Endothelial cell of hepatic sinusoid (primary cell): ENCODE measurements around the gene MGRN1.

Experiments
- in situ Hi-C: cut with HindIII; loops from 2 replicates; pipeline ENCODE4 v1.10.0; 2017; ENCODE audit warnings: low sequenced_read_pairs

The MGRN1 gene

DNA sequence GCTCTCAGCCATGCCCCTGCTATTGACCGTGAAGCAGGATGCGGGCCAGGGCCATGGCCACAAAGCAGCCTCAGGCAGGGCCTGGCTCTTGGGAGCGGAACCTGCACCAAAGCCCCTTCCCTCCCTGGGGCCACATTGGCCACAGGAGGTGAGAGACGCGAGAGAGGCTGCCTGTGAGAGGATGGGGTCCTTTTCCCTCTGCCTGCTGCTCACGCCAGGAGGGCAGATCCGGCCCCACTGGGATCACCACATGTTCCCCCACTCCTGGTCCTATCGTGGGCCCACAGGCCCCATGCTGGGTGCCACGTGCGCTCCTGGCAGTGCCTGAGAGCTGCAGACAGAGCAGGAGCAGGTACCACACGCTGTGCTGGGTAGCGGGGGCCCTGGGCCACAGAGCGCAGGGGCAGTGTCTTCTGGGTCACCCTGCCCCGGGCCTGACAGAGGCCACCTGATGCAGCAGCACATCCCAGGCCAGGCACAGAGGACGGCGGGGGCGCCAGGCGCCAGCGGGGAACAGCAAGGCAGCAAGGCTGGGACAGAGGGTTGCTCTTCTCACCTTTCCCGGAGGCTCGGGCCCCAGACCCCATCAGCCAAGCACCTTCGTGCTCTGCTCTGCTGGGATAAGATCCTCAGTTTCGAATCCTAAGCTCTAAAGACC lies 59.6 kb downstream of the MGRN1 start:
- in situ Hi-C loops, result loop anchor here (5.0 kb wide), 1 partner anchor 42 kb away; no protein-coding TSS in a partner anchor

DNA sequence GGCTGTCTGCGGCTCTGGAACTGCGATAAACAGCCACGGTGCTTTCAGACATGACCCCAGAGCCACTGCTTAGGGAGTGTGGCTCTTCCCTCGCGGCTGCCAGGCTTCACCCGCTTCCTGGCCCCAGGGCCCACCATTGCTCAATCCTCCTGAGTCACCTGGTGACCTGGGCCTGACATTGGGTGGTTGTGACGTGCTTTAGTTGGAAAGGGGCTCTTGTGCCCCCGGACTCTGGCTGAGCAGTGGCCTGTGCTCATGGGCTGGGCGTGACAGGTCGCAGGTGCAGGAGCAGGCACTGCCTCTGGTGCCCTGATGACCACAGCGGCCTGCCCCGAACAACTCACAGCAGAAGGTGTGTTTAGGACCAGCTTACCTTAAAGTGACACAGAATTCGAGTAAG lies 60.1 kb downstream of the MGRN1 start:
- in situ Hi-C loops, result loop anchor here (5.0 kb wide), 1 partner anchor 42 kb away; no protein-coding TSS in a partner anchor

DNA sequence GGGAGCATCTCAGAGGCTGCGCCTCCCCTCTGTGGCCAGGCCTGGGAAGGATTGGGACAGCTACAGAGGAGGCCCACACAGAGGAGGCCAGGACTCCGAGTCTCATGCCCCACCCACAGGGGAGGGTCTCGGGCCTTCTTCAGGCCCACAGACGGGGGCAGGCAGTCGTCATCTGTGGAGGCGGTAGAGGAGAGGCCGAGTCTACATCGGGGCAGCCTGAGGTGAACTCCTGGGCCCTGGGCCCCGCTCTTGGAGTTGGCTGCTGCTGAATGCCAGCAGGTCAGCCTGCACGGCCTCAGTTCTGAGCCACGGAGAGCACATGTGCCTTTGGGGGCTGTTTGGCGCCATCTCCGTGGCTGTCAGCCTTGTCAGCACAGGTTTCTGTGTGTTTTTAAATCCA lies 60.7 kb downstream of the MGRN1 start:
- in situ Hi-C loops, result no loop called here

- in situ Hi-C loops, result no loop called here
These were observed 61.3 kb downstream of the MGRN1 start for GRCh38 chr16:4685776-4686496.

DNA sequence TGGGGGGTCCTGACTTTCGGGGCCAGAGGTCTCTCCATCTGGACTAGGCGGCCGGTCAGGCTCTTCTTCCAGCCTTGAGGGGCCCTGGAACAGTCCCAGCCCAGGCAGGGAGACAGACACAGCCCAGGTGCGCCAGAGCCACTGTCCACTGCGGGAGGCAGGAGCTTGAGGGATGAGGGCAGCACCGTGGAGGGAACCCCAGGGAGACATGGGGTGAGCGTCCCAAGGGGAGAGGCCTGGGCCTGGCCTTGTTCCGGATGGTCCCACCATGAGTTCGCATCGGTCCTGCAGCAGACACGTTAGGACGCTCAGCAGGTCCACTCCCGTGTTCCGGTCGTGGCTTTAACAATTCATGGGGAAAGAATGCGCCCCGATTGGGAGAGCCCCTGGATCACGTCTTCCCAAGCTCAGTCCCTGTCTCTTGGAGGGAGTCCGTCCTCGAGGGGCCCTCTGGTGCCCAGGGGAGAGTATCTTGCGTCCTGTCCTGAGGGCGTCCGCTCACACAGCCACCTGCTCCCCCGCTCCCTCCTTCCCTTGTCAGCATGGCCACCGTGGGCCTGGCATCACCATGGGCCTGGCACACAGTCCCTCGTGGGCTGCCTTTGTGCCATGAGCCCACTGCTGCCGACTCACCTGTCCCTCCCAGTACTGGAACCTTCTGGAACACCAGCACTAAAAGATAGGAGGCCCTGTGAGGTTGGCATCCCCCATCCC lies 62.0 kb downstream of the MGRN1 start:
- in situ Hi-C loops, result no loop called here

GRCh38 chr16:4687416-4687815 lies 62.8 kb downstream of the MGRN1 start:
- in situ Hi-C loops, result no loop called here

DNA sequence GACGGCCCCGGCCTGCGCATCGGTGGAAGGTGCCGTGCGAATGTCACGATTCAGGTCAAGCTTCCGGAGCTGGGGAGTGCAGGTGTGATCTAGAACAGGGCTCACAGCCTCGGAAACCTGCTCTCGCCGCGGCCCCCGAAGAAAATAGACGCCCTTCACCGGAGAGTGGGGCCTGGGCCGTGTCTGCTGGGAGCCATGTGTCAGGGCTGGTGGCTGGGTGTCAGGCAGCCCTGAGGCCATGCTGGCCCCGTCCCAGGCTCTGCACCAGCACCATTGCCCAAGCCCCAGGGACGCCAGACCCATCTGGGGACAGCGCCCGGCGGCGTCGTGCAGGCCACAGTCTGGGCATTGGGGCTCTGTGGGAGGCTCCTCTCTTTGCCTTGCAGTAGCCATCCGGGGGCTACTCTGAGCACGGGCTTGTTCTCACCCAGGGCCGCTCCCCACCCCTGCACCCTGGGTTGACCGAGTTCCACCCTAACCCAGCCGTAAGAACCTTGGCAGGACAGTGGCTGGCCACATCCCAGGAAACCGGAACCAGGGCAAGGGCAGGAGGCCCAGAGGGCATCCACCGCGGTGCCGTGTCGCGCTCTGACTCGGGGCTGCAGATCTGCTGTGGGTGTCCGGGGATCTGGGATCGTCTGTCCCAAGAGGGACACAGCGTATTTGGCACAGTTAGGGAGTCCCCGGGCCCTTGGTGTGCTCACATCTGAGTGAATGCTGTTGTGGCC lies 63.5 kb downstream of the MGRN1 start:
- in situ Hi-C loops, result no loop called here

DNA sequence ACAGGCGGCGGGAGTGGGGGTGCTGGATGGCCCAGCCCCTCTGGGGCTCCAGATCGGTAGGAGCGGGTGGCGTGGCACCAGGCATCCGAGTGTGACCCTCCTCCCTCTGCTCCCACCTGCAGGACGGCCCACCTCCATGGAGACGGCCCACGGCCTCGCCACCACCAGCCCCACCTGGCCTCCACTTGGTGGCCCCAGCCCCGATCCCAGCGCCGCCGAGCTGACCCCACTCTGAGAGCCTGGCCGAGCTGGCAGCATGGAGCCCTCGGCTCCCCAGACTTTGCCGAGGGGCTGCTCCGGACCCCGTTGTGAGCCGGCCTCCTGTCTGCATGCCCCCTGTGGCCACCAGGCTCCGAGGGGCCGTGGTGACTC lies 64.0 kb downstream of the MGRN1 start:
- in situ Hi-C loops, result no loop called here

DNA sequence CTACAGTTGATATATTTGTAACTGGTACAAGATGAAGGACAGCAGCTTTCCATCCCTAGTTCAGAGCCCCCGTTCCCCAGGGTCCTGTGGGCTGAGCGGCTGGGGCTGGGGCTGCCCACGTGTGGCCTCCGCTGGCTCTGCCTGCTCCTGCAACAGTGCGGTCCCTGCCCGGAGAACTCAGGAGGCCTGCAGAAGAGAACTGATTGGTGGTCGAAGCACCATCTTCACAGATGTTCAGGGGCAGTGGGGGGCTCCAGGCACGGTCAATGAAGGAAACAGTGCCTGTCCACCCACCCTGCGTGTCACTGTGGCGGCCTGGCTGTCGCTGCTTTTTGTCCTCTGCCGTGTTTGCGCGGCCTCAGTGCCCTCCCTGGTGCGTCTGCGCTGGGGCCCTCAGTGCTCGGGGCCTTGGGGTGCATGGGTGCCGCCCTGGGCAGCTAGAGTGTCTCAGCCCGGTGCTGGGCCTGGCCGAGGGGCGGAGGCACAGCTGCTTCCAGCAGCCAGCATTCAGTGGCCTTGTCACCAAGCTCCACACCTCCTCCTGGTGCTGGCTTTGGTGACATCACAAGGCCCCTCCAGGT lies 64.6 kb downstream of the MGRN1 start:
- in situ Hi-C loops, result no loop called here

GRCh38 chr16:4689864-4690704 lies 65.5 kb downstream of the MGRN1 start:
- in situ Hi-C loops, result no loop called here

GRCh38 chr16:4690946-4691665 lies 66.5 kb downstream of the MGRN1 start:
- in situ Hi-C loops, result no loop called here

DNA sequence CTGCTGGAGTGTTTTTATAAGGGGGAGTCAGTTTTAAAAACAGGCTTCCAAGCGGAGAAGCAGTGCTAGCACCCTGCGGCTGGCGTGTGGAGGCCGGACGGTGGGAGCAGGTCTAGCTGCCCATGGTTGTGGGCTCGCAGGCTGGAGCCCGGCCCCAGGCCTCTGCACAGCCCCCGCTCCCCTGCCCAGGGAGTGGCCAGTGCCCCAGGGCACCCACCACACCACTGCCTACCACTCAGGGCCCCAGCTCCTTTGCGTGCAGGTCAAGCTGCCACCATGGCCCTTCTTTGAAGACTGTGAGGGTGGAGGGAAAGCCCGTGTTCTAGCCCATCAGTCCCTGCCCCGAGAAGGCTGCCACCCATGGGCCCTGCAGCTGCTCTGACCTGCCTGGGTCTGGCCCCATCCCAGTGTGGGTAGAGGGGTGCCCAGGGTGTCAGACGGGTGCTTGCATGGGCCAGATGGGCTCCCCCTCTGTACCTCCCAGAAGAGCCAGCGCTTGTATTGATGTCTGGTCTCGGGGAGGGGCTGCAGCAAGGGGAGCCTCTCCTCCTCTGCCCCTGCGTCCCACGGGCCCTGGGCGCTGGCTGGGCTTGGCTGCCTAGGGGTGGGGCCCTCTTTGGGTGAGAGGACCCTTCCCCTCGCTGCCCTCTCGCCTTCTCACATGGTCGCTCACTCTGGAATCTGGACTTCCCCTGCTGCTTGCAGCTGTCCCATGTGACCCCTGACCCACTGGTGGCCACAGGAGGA lies 67.2 kb downstream of the MGRN1 start:
- in situ Hi-C loops, result no loop called here

- in situ Hi-C loops, result no loop called here
These were observed 68.1 kb downstream of the MGRN1 start for GRCh38 chr16:4692460-4693295.

DNA sequence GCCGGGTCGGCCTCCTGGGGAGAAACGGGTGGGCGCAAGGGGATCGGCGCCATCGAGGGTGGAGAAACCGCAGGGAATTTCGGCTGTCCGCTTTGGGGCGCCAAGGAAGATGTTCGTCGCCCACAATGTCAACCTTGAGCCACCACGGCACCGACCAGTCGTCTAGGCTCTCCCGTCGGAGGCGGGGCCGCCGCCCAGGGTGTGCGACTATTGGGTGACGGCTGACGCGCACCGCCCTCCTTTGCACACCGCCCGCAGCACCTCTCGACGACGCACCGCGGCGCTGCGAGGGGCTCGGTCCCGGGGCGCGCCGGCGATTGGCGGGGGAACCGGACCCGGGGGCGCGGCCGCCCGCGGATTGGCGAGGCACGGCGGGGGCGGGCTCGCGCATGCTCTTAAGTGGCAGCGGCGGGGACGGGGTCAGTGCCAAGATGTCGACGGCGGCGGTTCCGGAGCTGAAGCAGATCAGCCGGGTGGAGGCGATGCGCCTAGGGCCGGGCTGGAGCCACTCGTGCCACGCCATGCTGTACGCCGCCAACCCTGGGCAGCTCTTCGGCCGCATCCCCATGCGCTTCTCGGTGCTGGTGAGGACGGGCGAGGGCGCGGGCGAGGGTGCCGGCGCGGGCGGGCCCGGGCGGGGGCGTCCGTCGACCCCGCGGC lies 68.8 kb downstream of the MGRN1 start, which contains the start of gene NUDT16L1:
TSS of gene NUDT16L1 (plus strand) at position 267 of the 660 bp plus-strand sequence. CDS start at position 432, 165 bp downstream.
- in situ Hi-C loops, result no loop called here

DNA sequence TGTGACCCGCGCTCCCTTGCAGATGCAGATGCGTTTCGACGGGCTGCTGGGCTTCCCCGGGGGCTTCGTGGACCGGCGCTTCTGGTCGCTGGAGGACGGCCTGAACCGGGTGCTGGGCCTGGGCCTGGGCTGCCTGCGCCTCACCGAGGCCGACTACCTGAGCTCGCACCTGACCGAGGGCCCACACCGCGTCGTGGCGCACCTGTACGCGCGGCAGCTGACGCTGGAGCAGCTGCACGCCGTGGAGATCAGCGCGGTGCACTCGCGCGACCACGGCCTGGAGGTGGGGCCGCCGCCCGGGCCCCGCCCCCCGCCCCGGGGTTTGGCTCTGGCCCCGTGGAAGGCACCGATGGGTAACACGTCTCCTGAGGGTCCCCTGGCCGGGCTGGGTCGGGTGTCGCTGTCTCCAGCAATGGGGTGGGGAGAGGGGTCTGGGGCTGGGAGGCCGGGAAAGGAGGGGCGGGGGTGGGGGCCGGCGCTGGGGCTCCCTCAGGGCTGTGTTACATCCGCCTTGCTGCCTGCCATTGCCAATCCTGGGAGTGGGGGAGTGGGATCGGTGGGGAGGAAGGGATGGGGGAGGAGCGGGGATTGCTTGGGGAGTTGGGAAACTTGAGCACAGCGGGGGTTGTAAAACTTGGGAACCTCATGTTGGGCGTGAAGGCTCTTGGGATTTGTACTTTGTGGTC lies 69.5 kb downstream of the MGRN1 start:
- in situ Hi-C loops, result no loop called here

DNA sequence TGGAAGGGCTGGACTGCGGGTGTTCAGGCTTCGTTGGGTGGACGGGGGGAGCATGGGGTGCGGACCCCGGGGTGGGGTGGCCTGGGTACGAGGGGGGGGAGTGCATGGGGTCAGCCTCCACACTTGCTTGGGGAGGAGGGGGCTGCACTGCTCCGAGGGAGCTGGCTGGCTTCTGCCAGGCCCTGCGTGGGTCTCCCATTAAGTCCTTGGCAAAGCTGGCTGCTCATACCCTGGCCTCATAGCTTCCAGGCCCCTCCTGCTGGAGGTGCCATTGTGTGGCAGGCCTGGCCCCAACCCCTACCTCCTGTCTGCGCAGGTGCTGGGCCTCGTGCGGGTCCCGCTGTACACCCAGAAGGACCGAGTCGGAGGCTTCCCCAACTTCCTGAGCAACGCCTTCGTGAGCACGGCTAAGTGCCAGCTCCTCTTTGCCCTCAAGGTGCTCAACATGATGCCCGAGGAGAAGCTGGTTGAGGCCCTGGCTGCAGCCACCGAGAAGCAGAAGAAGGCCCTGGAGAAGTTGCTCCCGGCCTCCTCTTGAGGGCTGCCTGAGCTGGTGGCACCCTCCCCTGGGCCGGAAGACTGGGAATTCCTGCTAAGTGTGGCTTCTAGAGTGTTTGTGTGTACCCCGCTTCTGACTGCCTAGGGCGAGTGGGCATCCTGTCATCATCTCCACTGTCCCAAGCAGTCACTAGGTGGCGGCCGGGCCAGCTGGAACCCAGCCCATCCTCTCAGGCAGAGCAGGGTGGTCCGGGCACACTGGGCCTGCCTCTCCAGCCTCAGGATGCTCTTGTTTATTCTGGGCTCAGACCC lies 70.2 kb downstream of the MGRN1 start:
- in situ Hi-C loops, result no loop called here
